ENCODE measurements around the gene PPP2R5D.
"Not testable (repeated sequence)": the region's sequence is repeated elsewhere in the genome, so short reads cannot be mapped to it uniquely, and the experiment has no call there.

Gene PPP2R5D

GRCh38 chr6:43033496-43034189 is 49.3 kb downstream of the PPP2R5D start:
- DNase-seq = no peak

GRCh38 chr6:43034190-43034525 is 49.8 kb downstream of the PPP2R5D start:
- DNase-seq = no peak

GRCh38 chr6:43035495-43036194 is 51.3 kb downstream of the PPP2R5D start:
- no peak for DNase-seq

DNA sequence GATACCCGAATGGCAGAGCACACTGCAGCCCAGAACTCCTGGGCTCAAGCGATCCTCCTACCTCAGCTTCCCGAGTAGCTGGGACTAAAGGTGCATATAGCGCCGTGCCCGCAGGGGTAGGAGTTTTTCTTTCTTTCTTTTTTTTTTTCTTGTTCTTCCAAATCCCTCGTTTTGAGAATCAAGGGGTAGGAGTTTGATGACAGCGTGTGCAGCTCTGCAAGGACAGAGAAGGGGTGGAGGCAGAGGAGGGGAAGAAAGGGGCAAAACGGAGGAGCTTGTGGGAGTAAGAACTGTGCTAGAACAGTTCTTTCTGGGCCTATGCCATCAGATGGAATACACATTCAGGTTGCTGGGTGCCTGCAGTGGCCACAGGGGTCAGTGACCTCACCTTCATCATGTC is 52.3 kb downstream of the PPP2R5D start:
- DNase-seq = no peak

GRCh38 chr6:43037197-43037596 is 52.8 kb downstream of the PPP2R5D start:
- no peak for DNase-seq

- DNase-seq = no peak
Observed at GRCh38 chr6:43037706-43038105, 53.3 kb downstream of the PPP2R5D start.

- no peak for DNase-seq
Observed at GRCh38 chr6:43038727-43039126, 54.4 kb downstream of the PPP2R5D start.

- DNase-seq = no peak
Observed at GRCh38 chr6:43040542-43041257, 56.3 kb downstream of the PPP2R5D start.

DNA sequence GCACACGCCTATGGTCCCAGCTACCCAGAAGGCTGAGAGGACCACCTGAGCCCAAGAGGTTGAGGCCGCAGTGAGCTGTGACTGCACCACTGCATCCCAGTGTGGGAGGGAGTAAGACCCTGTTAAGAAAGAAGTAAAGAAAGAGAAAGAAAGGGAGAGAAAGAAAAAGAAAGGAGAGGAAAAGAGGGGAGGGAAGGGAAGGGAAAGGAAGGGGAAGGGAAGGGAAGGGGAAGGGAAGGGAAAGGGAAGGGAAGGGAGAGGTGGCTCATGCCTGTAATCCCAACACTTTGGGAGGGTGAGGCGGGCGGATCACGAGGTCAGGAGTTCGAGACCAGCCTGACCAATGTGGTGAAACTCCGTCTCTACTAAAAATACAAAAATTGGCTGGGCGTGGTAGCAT is 57.1 kb downstream of the PPP2R5D start:
- not testable (repeated sequence) for DNase-seq

GRCh38 chr6:43043310-43043709 is 58.9 kb downstream of the PPP2R5D start:
- DNase-seq = no peak

- no peak for DNase-seq
Observed at GRCh38 chr6:43045371-43045930, 61.1 kb downstream of the PPP2R5D start.

DNA sequence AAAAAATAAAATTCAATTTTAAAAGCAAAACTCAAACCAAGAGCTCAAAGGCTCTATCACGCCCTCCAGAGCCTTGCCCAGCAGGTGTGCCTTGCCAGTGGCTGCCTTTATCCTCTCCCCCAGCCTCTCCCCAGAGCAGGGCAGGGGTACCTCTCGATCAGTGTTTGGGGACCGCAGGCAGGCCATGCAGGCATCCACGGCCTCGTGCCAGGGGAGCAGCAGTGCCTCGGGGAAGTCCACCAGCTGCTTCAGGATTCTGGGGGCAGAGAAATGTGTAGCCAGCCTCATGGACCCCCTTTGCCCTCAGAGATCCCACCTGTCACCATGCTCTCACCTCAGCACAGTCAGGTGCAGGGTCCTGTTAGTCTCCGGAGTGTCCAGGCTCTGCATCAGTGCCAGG is 63.6 kb downstream of the PPP2R5D start:
- DNase-seq = no peak

DNA sequence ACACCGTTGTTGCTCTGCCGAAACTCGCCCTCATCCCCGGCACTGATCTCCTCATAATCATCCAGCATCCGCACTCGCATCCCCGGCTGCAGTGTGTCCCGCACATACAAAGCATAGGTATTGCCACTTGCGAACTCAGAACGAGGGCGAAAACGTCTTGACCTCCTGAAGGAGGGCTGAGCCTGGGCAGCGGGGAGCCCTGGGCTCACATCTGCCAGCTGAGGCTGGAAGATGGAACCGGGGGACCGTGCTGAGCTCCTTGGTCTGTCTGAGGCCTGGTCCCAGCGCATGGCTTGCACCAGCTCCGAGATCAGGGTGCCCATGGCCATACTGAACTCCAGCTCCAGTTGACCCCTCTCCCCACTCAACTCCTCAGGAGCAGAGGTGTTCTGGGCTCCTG is 66.6 kb downstream of the PPP2R5D start:
- no peak for DNase-seq

- DNase-seq = no peak
Observed at GRCh38 chr6:43052225-43052841, 68.0 kb downstream of the PPP2R5D start.

- DNase-seq = peak in 1 of 2 donors; percentile 16
Observed at GRCh38 chr6:43052842-43053544, 68.6 kb downstream of the PPP2R5D start.

DNA sequence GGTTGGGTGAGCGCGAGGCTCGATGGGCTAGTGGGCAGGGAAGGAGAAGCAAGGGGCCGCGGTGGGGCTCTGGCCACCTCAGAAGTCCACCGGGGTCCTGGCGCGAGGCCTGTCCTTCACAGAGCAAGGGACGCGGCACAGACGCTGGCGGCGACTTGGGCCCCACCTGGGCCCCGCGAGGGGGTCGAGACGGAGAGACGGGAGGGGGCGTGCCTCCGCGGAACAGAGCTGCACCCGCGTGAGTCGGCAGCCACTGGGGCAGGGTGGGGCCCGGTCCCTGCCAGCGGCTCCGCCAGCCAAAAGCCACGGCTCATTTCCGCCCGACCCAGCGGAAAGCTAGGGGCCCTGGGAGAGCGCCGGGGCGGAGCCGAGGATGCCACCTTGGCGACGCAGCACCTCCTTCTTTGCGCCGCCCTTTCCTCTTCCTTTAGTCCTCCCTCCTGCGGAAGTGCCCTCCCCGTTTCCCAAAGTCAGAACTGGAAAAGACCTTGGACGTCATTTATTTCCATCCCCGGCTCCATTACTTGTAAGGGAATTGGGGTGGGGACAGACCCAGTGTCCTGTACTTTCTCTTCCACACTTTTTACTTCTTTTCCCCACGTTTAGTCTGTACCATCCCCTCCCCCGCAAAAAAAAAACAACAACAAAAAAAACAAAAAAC is 69.3 kb downstream of the PPP2R5D start, which contains the start of gene CUL7:
Gene CUL7 (minus strand): TSS at position 307 of the 661 bp plus-strand sequence. CDS start 1,063 bp downstream, outside the sequence.
- DNase-seq = peak; percentile 91 to 93

DNA sequence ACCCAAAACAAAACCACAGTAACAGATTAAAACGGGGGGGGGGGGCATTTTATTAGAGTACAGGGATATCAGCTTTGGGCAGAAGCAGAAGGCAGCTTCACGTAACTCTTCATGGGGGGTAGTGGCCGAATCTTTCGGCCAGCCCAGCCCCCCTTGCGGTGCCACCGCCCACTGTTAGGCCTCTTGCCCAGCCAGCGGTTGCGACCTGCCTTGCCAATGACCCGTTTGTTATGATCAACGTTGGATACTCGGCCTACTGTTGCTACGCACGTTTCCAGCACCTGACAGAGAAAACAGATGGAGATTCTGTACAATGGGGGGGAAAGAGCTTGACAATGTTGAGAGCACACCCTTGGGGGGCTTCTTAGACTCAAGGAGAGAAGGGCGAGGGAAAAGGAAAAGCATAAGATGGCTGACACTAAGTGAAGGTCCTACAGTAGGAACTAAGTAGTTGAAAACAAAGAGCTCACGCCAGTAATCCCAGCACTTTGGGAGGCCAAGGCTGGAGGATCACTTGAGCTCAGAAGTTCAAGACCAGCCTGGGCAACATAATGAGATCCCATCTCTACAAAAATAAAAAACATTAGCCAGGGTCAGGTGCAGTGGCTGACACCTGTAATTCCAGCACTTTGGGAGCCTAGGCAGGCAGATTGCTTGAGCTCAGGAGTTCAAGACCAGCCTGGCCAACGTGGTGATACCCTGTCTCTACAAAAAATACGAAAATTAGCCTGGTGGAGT is 70.0 kb downstream of the PPP2R5D start:
- DNase-seq = no peak

- DNase-seq = no peak
Observed at GRCh38 chr6:43055966-43056365, 71.6 kb downstream of the PPP2R5D start.

DNA sequence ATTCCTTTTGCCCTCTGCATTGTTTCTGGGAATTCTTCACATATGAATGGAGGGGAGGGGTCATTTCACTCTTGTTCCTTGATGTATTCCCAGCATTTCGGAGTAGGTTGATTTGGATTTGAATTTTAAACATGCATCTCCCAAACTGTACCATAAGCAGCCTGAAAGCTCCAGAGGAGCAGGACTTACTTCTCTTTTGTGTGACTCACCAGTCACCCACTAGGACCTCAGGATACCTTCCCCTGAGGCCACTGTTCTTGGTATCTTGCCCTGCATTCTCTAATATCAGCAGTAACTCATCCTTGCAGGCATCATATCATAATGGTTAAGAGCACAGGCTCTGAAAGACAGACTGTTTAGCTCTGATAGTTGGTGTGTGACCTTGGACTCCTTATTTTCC is 74.2 kb downstream of the PPP2R5D start:
- peak; percentile 25 to 40 for DNase-seq

GRCh38 chr6:43059168-43060033 is 75.0 kb downstream of the PPP2R5D start, which contains the start of the genes KLC4 and MRPL2:
TSS of gene KLC4 (plus strand) at chr6:43059631. CDS start at chr6:43061336, 1,705 bp downstream.
TSS of gene MRPL2 (minus strand) at chr6:43059434. CDS start at chr6:43059381, 53 bp downstream.
- peak; percentile 99 for DNase-seq

Measured in inflammatory macrophage (primary cell).